ENCODE measurements around the gene MAPK8IP2. TPM values are rescaled to one million over a fixed set of nuclear protein-coding genes. Genes with fewer than 3 reads are reported as not detected.

MAPK8IP2 gene
- total and polyA plus RNA-seq, 2 of the 13 experiments (the other 11 are each of a cell fraction or from before 2014, with no cell fraction given): 1.3 to 2.6 TPM

DNA sequence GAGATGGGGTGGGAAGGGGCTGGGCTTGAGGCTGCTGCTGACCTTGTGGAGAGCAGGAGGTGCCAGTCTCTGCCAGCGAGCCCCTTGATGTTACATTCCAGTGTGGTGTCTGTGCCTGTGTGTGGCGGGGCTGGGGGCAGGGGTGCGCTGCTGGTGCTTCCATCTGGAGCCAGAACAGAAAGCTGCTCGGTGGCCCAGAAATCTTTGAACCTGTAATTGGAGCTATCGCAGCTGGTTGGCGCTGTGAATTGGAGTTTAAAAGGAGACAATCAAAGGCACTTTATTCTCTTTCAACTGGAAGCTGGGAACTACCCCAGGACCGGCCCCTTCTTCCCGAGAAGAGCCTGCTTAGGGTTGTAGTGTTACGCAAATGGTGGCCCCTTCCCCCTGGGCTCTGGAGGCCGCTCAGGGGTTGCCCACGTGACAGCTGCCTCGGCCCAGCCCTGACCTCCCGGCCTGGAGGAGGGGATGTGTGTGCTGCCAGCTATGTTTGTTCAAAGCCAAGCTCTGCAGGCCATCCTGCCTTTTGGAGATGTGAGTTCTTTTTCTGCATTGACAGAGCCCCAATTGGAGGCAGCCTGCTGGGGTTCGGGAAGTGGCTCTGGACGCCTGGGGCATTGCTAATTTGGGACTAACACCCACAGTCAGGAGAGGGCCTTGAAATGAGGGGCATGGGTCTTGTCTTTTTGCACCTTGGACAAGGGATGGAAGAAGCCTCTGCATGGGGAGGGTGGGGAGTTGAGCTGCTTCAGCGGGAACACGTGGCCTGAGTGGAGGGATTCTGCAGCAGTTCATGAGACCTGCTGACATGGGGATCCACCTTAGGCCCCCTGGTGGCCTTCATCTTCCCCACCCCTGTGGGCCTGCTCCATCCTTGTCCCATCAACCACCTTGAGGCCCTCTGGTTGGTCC lies 41.4 kb downstream of the MAPK8IP2 start (continued):
- TF ChIP-seq, protein P1, sequence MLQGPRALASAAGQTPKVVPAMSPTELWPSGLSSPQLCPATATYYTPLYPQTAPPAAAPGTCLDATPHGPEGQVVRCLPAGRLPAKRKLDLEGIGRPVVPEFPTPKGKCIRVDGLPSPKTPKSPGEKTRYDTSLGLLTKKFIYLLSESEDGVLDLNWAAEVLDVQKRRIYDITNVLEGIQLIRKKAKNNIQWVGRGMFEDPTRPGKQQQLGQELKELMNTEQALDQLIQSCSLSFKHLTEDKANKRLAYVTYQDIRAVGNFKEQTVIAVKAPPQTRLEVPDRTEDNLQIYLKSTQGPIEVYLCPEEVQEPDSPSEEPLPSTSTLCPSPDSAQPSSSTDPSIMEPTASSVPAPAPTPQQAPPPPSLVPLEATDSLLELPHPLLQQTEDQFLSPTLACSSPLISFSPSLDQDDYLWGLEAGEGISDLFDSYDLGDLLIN (CRISPR knock-in tag; IDR thresholded peaks at IDR 0.05; ENCODE audit: borderline replicate concordance): peak; percentile 75; the same call in 1 of the 2 replicates
- TF ChIP-seq PLRG1 (conservative IDR thresholded peaks at IDR 0.05): no peak
- TF ChIP-seq KDM4B (CRISPR knock-in tag; IDR thresholded peaks at IDR 0.05): no peak; the same call in 1 of the 2 replicates
- TF ChIP-seq, protein P2, sequence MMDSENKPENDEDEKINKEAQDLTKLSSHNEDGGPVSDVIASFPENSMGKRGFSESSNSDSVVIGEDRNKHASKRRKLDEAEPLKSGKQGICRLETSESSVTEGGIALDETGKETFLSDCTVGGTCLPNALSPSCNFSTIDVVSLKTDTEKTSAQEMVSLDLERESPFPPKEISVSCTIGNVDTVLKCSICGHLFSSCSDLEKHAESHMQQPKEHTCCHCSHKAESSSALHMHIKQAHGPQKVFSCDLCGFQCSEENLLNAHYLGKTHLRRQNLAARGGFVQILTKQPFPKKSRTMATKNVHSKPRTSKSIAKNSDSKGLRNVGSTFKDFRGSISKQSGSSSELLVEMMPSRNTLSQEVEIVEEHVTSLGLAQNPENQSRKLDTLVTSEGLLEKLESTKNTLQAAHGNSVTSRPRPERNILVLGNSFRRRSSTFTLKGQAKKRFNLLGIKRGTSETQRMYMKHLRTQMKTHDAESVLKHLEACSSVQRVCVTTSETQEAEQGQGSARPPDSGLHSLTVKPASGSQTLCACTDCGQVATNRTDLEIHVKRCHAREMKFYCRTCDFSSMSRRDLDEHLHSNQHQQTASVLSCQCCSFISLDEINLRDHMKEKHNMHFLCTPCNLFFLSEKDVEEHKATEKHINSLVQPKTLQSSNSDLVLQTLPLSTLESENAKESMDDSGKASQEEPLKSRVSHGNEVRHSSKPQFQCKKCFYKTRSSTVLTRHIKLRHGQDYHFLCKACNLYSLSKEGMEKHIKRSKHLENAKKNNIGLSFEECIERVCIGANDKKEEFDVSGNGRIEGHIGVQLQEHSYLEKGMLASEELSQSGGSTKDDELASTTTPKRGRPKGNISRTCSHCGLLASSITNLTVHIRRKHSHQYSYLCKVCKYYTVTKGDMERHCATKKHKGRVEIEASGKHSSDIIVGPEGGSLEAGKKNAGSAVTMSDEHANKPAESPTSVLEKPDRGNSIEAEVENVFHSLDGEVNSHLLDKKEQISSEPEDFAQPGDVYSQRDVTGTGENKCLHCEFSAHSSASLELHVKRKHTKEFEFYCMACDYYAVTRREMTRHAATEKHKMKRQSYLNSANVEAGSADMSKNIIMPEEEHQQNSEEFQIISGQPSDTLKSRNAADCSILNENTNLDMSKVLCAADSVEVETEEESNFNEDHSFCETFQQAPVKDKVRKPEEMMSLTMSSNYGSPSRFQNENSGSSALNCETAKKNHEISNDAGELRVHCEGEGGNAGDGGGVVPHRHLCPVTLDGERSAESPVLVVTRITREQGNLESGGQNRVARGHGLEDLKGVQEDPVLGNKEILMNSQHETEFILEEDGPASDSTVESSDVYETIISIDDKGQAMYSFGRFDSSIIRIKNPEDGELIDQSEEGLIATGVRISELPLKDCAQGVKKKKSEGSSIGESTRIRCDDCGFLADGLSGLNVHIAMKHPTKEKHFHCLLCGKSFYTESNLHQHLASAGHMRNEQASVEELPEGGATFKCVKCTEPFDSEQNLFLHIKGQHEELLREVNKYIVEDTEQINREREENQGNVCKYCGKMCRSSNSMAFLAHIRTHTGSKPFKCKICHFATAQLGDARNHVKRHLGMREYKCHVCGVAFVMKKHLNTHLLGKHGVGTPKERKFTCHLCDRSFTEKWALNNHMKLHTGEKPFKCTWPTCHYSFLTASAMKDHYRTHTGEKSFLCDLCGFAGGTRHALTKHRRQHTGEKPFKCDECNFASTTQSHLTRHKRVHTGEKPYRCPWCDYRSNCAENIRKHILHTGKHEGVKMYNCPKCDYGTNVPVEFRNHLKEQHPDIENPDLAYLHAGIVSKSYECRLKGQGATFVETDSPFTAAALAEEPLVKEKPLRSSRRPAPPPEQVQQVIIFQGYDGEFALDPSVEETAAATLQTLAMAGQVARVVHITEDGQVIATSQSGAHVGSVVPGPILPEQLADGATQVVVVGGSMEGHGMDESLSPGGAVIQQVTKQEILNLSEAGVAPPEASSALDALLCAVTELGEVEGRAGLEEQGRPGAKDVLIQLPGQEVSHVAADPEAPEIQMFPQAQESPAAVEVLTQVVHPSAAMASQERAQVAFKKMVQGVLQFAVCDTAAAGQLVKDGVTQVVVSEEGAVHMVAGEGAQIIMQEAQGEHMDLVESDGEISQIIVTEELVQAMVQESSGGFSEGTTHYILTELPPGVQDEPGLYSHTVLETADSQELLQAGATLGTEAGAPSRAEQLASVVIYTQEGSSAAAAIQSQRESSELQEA (CRISPR knock-in tag; IDR thresholded peaks at IDR 0.05; ENCODE audit: not compliant biosample characterization): no peak
- TF ChIP-seq, protein P3, sequence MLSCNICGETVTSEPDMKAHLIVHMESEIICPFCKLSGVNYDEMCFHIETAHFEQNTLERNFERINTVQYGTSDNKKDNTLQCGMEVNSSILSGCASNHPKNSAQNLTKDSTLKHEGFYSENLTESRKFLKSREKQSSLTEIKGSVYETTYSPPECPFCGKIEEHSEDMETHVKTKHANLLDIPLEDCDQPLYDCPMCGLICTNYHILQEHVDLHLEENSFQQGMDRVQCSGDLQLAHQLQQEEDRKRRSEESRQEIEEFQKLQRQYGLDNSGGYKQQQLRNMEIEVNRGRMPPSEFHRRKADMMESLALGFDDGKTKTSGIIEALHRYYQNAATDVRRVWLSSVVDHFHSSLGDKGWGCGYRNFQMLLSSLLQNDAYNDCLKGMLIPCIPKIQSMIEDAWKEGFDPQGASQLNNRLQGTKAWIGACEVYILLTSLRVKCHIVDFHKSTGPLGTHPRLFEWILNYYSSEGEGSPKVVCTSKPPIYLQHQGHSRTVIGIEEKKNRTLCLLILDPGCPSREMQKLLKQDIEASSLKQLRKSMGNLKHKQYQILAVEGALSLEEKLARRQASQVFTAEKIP (CRISPR knock-in tag; IDR thresholded peaks at IDR 0.05; ENCODE audit: borderline replicate concordance): no peak
- TF ChIP-seq, protein P4, sequence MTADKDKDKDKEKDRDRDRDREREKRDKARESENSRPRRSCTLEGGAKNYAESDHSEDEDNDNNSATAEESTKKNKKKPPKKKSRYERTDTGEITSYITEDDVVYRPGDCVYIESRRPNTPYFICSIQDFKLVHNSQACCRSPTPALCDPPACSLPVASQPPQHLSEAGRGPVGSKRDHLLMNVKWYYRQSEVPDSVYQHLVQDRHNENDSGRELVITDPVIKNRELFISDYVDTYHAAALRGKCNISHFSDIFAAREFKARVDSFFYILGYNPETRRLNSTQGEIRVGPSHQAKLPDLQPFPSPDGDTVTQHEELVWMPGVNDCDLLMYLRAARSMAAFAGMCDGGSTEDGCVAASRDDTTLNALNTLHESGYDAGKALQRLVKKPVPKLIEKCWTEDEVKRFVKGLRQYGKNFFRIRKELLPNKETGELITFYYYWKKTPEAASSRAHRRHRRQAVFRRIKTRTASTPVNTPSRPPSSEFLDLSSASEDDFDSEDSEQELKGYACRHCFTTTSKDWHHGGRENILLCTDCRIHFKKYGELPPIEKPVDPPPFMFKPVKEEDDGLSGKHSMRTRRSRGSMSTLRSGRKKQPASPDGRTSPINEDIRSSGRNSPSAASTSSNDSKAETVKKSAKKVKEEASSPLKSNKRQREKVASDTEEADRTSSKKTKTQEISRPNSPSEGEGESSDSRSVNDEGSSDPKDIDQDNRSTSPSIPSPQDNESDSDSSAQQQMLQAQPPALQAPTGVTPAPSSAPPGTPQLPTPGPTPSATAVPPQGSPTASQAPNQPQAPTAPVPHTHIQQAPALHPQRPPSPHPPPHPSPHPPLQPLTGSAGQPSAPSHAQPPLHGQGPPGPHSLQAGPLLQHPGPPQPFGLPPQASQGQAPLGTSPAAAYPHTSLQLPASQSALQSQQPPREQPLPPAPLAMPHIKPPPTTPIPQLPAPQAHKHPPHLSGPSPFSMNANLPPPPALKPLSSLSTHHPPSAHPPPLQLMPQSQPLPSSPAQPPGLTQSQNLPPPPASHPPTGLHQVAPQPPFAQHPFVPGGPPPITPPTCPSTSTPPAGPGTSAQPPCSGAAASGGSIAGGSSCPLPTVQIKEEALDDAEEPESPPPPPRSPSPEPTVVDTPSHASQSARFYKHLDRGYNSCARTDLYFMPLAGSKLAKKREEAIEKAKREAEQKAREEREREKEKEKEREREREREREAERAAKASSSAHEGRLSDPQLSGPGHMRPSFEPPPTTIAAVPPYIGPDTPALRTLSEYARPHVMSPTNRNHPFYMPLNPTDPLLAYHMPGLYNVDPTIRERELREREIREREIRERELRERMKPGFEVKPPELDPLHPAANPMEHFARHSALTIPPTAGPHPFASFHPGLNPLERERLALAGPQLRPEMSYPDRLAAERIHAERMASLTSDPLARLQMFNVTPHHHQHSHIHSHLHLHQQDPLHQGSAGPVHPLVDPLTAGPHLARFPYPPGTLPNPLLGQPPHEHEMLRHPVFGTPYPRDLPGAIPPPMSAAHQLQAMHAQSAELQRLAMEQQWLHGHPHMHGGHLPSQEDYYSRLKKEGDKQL (CRISPR knock-in tag; IDR thresholded peaks at IDR 0.05; ENCODE audit: low read depth): peak; percentile 38; the same call in 1 of the 2 replicates
- TF ChIP-seq ZNF567 (CRISPR knock-in tag; IDR thresholded peaks at IDR 0.05; ENCODE audit: borderline replicate concordance): no peak
- TF ChIP-seq ZMAT3 (CRISPR knock-in tag; conservative IDR thresholded peaks at IDR 0.05): no peak
- TF ChIP-seq ATAD3A (CRISPR knock-in tag; IDR thresholded peaks at IDR 0.05): no peak
- peak; percentile 40; the same call in 1 of the 2 replicates for TF ChIP-seq ADNP (CRISPR knock-in tag; IDR thresholded peaks at IDR 0.05)
- TF ChIP-seq MTF1 (CRISPR knock-in tag; IDR thresholded peaks at IDR 0.05): no peak
